ENCODE data around the gene MYBPC1.

Gene MYBPC1

GRCh38 chr12:101697930-101698799, 103.4 kb downstream of the MYBPC1 start:
- no peak for FAIRE-seq
- TF ChIP-seq, protein P1, sequence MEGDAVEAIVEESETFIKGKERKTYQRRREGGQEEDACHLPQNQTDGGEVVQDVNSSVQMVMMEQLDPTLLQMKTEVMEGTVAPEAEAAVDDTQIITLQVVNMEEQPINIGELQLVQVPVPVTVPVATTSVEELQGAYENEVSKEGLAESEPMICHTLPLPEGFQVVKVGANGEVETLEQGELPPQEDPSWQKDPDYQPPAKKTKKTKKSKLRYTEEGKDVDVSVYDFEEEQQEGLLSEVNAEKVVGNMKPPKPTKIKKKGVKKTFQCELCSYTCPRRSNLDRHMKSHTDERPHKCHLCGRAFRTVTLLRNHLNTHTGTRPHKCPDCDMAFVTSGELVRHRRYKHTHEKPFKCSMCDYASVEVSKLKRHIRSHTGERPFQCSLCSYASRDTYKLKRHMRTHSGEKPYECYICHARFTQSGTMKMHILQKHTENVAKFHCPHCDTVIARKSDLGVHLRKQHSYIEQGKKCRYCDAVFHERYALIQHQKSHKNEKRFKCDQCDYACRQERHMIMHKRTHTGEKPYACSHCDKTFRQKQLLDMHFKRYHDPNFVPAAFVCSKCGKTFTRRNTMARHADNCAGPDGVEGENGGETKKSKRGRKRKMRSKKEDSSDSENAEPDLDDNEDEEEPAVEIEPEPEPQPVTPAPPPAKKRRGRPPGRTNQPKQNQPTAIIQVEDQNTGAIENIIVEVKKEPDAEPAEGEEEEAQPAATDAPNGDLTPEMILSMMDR (IDR thresholded peaks at IDR 0.05; ENCODE audit: insufficient read depth, missing control alignments), result no peak
- DNase-seq (ENCODE audit: insufficient read length, low spot score), result no peak

- TF ChIP-seq, protein P1 (IDR thresholded peaks at IDR 0.05; ENCODE audit: insufficient read depth, missing control alignments), result peak; percentile 22
- DNase-seq (ENCODE audit: insufficient read length, low spot score) (no peak), FAIRE-seq (no peak)
Observed at GRCh38 chr12:101698800-101699347, 104.1 kb downstream of the MYBPC1 start.

DNA sequence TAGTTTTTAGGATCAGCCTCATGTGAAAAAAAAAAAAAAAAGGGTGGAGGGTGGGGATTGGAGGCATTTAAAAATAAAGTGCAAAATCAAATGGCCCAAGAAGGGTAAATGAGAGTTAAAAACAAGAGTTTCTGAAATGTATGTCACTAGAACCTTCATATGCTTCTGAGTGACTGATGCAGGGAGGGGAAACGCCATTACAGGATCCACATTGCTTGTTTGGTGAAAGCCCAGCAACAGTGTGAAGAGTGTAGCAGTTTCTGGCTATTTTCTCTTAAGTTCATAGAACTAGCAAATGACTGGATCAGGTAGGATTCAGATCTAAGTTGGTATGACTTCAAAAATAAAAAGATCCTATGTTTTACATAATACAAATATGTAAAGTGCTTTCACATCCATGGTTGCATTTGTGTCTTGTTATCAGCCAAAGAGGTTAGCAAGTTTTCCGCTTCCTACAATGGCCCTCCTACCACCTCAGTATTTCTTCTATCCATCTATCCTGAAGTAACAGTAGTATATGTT, 105.6 kb downstream of the MYBPC1 start:
- DNase-seq (ENCODE audit: insufficient read length, low spot score), result no peak
- TF ChIP-seq, protein P1 (IDR thresholded peaks at IDR 0.05; ENCODE audit: insufficient read depth, missing control alignments), result no peak
- no peak for FAIRE-seq

DNA sequence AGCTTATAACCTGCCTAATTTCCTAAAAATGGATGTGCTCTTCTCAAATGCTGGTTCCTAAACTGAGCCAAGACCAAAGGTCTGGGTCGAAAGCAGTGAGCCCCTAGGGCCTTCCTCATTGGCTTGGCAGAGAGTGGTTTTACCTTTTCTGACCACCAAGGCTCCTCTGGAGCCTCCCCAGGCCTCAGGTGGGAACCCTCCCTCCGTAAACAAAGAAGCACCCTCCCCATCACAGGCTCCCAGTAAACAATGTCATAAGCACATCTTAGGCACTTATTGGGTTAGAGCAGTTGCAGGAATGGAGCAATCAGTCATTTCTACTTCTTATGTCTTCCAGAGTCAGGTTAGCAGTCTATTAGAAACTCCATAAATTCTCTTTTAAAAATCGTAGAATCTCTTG, 108.7 kb downstream of the MYBPC1 start:
- TF ChIP-seq, protein P1 (IDR thresholded peaks at IDR 0.05; ENCODE audit: insufficient read depth, missing control alignments), result no peak
- DNase-seq (ENCODE audit: insufficient read length, low spot score) (no peak), FAIRE-seq (no peak)

- TF ChIP-seq, protein P1 (IDR thresholded peaks at IDR 0.05; ENCODE audit: insufficient read depth, missing control alignments), result no peak
- no peak for FAIRE-seq
- DNase-seq (ENCODE audit: insufficient read length, low spot score), result no peak
Observed at GRCh38 chr12:101706403-101706802, 111.6 kb downstream of the MYBPC1 start.

- TF ChIP-seq, protein P1 (IDR thresholded peaks at IDR 0.05; ENCODE audit: insufficient read depth, missing control alignments), result no peak
- DNase-seq (ENCODE audit: insufficient read length, low spot score) (no peak), FAIRE-seq (no peak)
Observed at GRCh38 chr12:101707131-101707782, 112.5 kb downstream of the MYBPC1 start.

Data from D721Med (cell line).